ENCODE results near the gene MRGPRG.

Gene MRGPRG

DNA sequence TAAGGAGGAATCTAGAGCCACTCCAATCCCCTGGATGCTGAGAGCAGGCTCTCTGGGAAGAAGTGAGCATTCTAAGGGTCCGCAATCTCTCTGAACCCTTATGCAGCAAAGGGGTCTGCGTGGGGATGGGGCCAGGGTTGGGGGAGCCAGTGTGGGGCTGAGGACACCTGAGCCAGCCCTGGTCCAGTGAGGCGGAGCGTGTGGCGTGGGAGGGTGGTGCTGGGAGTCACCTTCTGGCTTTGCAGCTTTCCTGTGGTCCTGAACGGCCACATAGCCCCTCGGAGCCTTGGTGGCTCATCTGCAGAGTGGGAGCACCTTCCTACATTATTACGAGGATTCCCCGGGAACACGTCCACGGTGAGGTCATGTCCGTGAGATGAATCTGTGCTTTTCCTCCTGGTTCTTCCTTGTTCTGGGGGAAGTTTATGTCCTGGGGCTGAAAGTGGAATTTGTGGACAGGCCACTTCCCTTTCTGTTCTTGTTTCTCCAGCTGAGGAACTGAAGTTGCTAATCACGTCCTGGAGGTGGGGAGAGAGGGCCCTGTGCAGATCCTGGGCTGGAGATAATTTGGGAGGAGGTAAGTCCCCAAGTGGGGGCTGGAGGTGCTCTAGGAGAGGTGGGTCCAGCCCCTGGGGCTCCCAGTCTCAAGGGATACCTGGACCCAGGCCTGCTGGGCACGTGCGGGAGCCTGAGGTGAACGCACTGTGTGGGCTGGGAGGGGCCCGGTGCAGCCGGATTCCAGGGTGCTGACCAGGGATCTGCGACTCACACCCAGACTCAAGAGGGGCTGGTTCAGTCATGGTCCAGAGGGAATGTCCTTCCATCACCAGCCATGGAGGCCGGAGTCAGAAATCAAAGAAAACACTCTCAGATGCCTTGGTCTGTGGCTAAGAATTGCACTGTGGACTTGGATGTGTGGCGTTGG lies 7.5 kb upstream of the MRGPRG start:
- DNase-seq: no peak

DNA sequence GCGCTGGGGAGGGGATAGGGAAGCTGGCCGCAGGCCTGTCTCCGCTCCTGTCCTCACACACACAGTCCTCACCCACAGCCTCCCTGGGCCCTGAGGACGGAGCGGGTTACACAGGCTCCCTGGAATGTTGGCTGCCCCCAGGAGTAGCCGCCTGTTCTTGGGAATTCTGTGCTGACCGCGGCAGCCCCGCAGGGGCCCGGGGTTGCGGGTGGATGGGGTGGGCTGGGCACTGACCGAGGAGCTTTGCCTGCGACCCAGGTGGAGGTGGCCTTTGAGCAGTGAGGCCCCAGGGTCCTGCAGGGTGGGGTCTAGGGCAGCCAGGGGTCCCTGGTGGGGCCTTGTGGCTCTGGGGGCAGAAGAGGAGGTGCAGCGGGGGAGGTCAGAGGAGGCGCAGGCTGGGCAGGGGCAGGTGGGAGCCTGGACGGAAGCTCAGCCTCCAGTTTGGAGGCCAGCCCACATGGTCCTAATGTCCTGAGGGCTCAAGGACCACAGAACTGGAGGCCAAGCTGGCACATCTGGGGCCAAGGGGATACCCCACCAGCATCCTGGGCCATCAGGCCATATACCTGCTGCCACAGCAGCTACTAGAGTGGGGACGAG lies 6.6 kb upstream of the MRGPRG start:
- no peak for DNase-seq

DNA sequence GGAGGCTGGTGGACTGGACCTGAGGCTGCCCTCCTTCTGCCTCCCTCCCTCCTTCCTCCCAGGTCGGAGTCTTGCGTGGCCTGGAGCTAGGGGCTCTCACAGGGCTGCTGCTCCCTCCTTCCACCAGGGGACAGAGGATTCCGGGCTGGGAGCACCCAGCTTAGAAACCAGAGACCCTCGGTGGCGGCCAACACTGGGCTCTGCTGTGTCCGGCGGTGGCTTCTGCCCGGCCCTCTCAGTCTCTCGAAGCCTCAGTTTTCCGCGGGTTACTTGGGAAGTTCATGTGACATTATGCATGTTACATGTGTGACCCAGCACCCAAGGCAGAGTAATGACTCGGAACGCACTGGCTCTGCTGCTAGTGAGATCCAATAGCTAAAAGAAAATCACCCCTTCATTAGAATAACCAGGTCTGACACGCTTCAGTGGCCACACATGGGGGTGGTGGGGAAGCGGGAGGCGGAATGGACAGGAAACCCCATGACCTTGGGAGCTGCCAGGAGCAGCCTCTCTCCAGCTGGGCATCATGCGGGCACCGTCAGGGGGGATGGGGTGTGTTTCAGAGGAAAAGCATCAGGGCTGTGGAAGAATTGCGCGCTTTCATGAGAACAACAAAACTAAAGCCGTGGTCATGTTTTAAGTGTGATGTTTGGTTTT lies 5.9 kb upstream of the MRGPRG start:
- no peak for DNase-seq

DNA sequence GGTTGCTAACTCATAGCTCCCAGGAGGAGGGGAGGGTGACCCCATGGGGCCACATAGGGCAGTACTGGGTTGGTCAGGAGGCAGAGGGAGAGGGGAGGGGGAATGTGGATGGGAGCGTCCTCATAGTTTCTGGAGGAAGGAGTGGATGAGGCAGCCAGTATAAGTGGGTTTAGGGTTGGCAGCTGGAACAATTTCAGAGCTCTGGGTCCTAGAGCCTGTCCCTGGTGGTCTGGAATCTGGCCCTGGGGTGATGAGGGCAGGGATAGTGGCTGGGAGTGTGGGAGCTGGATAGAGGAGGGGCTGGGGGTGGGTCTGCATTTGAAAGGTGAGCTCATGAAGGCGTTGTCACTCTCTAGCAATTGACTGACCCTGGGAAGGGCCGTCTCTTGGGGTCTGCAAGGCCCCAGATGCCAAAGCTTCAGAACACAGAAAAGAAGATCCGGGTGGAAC lies 5.3 kb upstream of the MRGPRG start:
- DNase-seq: no peak

DNA sequence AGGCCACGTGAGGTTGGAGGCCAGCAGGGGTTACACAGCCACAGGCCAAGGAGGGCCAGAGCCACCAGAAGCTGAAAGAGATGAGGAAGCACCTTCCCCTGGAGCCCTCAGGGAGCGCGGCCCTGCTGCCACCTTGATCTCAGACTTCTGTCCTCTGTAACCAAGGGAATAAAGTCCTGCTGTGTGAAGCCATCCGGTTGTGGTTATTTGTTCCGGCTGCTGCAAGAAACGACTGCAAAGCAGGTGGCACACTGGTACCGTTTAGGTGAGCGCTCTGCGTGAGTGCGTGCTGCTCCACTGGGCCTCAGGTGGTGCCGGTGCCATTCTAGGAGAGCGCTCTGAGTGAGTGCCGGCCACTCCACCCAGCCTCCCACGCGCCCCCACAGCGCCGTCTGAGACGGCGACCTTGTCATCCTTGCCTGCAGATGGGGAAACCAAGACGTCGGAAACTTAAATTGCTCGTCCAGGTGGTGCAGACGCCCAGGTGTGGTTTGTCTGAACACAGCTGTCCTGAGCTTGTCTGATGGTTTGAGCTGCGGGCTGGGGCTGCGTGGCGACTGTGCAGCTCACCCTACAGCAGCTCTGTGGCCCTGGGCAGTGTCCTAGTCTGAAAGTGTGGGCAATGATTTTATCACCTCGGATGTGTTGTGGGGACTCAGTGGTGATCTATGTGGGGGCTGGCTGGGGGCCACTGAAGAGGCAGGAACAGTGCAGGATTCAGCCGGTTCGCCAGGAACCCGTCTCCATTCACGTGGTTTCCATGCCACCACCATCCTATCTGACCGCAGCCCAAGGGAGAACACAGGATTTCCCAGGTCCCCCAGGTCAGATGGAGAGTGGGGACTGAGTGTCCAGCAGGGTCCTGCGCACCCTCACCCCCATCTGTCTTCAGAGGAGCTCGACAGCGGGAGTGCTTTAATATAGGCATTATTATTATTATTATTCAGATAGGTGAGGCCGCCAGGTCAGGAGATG lies 4.6 kb upstream of the MRGPRG start:
- DNase-seq: no peak

DNA sequence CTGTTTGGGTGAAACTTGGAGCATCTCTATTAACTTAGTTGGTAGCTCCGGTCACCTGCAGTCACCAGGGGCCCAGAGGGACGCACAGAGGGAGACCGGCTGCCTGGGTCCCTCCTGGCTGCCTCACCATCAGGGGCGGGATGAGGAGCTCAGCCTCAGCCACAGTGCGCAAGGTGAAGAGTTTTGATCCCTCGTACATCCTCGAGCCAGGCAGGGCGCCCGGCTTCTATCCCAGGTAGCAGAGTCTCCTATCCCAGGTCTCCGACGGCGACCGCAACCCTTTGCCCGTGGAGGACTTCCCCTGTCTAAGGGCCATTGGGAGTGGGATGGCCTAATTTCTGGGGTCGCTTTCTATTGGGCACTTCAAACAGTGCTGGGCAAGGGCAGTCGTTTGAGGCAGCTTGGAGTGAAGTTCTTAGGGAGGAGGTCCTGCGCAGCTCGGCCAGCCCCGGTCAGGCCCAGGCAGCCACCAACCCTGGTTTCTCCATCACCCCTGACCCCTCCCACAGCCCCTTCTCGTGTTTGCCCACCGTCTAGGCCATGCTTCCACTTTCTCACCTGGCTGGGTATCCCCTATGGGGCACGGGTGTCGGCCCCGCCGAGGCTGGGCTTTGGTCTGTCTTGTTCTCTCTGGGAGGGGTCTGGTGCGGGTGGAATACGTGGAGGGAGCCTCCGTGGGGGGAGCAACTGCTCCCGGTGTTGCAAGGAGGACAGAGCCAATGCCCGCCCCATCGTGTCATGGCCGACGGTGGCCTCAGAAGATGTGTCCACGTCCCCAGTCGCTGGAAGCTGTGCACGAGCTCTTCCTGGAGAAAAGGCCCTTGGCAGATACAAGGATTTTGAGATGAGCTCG lies 3.6 kb upstream of the MRGPRG start:
- DNase-seq: no peak

DNA sequence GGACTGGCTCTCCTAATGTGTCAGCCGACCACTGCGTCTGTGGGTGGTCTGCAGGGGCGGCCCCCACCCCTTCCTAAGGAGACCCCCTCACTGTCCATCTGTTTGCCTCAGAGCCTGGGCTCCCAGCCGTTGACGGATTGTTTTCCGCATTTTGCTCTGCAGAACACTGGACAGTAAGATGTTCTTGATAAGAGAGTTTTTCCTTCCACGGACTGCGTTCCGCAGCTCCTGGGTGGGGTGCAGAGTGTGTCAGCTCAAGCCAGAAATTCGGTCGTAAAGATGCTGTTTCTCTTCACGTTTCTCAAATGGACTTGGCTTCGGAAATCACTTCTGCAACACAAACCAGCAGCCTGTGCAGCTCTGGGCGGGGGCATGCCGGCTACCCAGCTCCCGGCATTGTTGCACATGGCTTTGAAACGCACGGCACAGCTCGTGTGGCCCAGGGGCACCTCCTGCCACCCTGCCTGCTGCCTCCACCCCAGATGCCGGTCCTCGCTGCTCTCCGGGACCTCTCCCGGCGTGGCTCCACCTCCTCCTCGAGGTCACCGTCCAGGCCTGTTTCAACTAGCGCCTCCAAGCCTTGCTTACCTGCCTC lies 2.9 kb upstream of the MRGPRG start:
- no peak for DNase-seq

DNA sequence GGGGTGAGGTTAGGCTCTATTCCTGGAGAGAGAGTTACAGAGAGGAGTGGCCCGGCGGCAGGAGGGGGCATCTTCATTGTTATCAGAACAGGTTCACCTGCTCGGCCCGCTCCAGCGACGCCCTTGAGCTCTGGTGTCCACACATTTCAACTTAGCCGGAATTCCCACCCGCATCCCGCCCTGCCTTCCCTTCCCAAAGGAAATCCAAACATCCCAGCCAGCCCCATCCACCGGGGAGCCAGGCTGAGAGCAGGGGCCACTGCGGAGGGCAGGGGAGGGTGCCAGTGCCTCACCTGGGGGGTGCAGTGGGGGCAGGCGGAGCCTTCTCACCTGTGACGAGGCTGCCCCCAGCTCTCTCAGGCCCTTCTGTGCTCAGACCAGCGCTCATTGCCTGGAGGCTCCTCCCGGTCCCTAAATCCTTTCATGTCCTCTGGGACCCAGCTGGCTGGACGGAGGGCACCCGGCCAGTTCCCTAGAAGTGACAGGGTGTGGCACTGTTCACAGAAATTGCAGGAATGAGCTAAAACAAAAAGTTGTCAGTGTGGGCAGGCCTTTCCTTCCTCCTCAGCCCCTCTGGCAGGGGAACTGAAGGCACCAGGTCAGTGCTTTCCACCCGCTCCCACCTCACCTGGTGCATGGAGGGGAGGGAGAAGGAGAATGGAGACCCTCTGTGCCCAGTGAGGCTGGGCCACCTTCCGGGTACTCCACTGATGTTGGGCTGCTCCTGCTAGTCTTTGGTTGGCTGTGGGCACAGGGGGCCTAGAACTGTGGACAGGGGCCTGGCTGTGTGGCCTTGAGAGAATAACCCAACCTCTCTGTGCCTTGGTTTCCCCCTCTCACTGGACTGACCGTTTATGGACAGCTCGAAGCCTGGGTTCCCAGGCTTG lies 2.2 kb upstream of the MRGPRG start:
- no peak for DNase-seq

DNA sequence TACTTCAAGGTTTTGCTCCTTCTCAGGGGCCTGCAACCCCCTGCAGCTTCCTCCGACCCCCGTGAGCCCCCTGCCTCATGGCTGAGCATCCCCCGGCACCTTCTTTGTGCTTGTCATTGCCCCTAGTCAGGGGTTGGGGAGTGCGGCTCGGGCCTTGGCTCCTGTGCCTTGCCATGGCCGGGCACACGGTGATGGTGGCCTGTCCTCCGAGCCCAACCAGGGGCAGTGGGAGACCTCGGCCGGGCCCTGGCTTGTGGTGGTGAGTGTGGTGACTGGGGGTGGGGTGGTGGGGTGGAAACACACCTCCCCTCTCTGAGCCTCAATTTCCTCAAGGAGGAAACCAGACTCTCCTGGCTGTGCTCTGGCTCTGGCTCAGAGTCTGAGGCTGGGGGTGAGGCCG lies 1.5 kb upstream of the MRGPRG start:
- no peak for DNase-seq

DNA sequence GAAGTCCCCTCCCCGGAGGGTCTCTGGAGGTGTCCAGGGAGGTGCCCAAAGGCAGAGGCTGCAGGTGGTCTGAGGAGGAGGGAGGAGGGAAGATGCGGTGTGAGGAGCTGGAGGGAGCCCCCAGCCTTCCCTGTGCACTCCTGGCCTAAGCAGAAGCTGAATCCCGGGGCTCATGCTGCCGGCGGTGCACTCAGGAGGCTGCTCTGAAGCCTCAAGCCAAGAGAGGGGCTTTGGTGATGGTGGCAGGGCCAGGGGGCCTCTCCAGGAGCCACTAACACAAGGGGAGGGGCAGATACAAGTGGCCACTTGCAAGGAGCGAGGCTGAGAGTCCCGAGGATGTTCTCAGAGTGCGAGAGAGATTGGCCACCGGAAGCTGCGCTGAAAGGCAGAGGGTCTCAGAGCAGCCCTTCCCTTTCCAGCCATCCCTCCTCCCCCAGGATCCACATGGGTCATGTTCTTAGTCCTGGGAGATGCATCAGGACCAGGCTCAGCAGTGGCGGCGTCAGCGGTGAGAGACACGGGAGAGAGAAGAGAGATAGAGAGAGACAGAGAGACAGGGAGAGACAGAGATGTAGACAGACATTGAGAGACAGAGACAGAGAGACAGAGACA lies 774 bp upstream of the MRGPRG start:
- DNase-seq: no peak

DNA sequence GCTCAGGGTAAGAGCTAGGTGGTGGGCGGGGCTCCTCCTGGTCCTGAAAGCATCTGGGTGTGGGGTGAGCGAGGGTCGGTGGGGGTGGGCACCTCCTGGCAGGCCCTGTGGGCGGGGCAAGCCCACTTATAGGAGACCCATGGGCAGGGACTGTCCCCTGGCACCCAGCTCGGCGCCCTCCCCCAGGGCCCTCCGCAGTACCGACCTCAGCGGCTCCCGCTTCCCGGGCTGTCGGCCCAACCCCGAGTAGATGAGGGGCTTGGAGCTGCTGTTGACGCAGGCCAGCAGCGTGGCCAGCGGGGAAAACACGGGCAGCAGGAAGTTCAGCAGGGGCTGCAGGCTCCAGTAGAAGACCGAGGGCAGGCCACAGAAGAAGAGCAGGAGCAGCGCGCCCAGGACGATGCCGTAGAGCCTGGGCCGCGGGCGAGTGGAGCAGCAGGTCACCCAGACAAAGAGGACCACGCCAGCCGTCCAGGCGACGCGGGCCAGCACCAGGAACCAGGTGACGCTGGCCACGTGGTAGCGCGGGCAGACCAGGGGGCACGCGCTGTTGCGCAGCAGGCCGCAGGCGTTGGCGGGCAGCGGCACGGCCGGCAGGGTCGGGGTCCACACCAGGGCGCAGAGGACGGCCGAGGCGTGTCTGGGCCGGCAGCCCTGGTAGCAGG lies 663 bp downstream of the MRGPRG start:
- no peak for DNase-seq

DNA sequence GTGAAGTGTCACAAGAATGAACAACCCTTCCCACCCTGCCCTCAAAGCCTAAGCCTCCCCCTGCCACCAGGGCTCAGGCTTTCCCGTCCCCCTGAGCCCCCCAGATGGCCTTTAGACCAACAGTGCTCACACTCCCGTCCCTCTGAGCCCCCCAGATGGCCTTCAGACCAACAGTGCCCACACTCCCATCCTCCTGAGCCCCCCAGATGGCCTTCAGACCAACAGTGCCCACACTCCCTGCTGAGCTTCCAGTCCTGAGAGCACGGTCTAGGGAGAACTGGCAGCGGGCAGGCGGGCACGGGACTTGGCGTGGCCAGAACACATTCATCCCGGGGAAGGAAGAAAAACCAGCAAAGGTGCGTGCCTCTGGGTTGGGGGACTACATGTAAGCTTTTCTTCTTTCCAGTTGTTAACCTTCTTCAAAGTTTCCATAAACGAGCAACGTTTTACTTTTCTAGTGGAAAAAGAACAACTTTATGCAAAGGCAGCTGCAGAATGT lies 2.5 kb downstream of the MRGPRG start:
- DNase-seq: no peak

DNA sequence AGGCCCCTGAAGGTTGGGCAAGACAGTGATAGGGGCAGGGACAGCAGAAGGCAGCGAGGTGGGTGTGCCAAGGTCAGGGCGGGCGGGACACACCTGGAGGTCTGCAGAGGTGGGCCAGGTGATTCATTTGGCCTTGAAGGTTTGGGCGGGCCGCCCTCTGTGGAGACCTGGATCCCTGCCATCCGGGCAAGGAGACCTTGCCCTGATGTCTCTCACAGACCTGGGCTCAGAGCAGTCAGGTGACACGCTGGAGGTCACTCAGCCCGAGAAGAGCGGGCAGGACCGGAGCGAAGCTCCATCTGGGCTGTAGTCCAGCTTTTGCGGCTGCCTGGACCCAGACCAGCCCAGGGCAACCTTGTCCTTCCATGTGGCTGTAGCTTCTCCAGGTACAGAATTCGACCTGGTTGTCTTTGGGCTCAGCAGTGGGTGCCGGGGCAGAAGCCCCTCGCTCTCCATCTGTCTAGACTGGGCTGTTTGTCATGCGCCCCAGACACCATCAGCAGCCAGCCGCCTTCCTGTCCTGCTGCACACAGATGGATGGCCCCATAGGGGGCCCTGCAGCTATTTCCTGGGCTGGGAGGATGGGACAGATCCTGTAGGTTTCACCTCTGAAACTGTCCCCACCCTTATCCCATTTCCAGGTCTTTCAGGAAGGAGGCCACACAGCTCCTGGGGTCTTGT lies 3.1 kb downstream of the MRGPRG start:
- DNase-seq: no peak

DNA sequence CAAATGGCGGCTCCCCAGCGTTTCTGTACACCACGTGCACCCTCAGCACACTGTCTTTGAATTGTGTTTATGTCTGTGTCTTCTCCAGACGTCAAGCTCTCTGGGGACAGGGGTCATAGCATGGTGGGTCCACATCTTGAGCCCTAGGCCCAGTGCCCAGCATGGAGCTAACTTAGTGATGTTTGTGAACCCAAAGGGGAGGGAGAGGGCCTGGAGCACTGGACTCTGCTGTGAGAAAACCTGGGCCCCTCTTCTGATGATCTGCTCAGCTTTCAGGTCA lies 4.3 kb downstream of the MRGPRG start:
- DNase-seq: no peak

DNA sequence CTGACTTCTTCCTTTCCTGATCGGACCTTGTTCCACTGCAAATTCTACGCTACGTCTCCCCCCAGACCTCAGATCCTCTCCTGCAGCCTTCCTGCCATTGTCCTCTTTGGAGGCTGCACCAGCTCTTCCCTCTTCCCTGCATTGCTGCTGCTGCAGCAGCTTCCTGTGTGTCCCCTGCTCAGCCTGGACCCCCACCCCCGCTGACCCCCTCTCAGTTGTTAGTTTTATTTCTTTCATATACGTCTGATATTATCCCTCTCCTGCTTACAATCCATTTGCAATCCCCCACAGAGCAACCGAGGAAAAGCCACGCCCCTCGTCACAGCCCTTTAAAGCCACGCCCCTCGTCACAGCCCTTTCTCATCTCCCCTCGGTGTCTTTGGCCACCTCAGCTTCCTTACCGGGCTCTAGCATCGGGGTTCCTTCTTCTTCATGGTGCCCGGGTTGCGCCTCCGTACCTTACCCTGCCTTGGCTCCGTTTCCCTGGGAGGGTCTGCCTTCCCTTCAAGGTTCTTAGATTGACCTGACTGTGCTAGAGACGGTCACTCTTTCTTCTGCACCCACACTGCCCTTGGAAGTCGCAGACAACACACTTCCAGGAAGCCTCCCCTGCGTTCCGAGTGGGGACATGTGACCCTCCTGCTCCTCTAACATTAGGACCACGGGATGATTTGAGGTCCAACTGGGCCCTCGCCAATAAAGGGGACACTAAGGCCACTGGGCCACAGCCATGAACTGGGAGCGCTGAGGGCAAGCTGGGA lies 4.8 kb downstream of the MRGPRG start:
- DNase-seq: no peak

DNA sequence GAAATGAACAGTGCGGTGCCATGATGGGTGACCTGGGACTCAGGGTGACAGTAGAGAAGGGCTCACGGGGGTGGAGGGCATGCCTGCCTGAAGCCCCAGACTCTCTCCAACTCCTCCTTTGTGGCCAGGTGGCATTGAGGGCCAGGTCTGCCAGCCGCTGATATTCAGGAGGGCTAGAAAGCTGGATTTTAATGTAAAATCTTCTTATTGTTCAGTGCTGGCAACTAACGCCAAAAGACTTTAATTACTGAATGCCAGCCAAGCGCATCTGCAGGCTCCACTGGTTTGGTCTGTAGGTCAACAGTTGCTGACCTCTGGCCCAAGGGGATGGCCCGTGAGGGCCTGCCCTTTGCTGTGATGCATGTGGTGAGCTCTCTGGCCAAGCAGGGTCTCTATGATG lies 10.3 kb downstream of the MRGPRG start:
- DNase-seq: no peak

DNA sequence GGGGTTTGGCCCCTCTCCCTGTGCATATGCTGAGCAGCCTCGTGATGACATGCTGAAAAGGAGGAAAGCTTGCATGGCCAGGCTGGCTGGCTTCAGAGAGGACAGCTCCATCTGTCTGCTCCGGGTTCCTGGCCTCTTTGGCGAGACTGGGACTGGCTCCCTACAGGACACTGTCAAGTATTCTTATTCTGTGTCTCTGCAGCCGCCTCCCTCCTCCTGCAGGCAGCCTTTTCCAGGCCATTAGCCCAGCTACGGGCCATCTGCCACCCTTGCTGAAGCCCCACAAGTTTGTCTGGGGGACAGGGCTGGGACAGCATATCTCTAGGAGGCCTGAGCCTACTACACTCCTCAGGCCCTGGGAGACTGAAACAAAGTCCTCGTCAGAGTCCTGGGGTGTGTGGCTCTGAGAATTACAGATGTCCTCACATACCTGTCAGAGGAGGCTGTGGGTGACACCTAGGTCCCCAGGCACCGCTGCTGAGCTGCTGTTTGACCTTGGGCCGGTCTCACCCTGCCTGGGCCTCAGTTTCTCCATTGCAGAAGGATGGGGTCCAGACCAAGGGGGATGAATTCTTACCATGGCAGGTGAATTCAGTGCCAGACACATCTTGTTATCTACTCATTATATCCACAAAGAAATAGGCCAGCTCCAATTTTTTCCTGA lies 11.0 kb downstream of the MRGPRG start:
- no peak for DNase-seq

DNA sequence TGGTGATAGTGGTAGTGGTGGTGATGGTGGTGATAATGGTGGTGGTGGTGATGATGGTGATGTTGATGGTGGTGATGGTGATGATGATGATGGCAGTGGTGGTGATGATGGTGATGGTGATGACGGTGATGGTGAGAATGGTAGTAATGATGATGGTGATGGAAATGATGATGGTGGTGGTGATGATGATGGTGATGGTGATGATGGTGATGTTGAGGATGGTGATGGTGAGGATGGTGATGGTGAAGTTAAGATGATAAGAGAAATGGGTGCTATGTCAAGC lies 11.8 kb downstream of the MRGPRG start:
- no peak for DNase-seq
